Adrenal gland (tissue), 5 donors: ENCODE results near the gene TMEM242.
"Not testable (repeated sequence)": the region's sequence is repeated elsewhere in the genome, so short reads cannot be mapped to it uniquely, and the experiment has no call there.

Experiments used
- CTCF ChIP-seq, 6 experiments: fragments of 450-650 bp in 4 of 6; fragments of 200-600 bp in 2 of 6; sonication (generic) in 1 of 6; IDR thresholded peaks; 1 replicate in 5 of 6; 2 replicates in 1 of 6; pipeline versions ENCODE4 v1.5.1 to v1.8.0; 2016 to 2021; ENCODE audit warnings: antibody characterized with exemption in 6 of 6, mild to moderate bottlenecking in 2 of 6, moderate library complexity in 1 of 6
- POLR2A ChIP-seq, 2 donors: fragments of 450-650 bp; IDR thresholded peaks; one replicate each; pipeline ENCODE4 v1.6.1; 2017; ENCODE audit warnings: antibody characterized with exemption in 2 of 2, mild to moderate bottlenecking in 2 of 2, moderate library complexity in 1 of 2
- donor health status: DM: no; HTN: no; CAD: no.

- TF ChIP-seq POLR2A, CTCF (IDR thresholded peaks at IDR 0.05): not testable (repeated sequence)
Measured at GRCh38 chr6:157337276-157337675, 14.0 kb upstream of the TMEM242 start.
